GM18505 (cell line): Measurements from ENCODE around the gene OTOS.

ENCODE experiments used
- ATAC-seq: cut with Tn5 transposase; IDR thresholded peaks from one replicate; pipeline ENCODE4 v1.9.1; 2021; ENCODE audit not compliant: unreplicated experiment
- POLR2A ChIP-seq: IDR thresholded peaks from 4 replicates; pipeline ENCODE4 v1.6.1; 2011; ENCODE audit warnings: borderline replicate concordance; ENCODE audit not compliant: insufficient read depth, insufficient read length; ENCODE audit errors: extremely low read depth

Gene OTOS

DNA sequence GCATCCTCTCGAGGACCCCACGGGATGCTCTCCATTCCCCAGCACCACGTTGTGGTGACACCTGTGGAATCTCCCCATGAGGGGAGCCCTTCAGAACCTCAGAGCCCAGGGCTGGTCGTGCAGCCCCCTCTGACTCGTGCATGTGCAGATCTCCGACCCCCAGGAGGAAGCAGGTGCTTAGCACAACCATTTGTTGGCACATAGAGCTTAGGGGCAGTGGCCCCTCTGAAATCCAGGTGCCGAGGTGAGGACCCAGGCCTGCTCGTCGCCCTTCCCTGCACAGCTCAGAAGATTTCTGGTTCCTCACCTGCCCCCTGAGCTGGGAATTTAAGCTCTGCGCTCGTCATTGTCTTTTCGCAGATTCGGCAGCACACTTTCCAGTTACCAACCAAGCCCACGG lies 1.3 kb upstream of the OTOS start:
- ATAC-seq: no peak
- TF ChIP-seq POLR2A: no peak

GRCh38 chr2:240140920-240141319 lies 462 bp upstream of the OTOS start:
- no peak for ATAC-seq
- no peak for TF ChIP-seq POLR2A

- ATAC-seq: no peak
- TF ChIP-seq POLR2A: no peak
These were observed 628 bp downstream of the OTOS start for GRCh38 chr2:240139666-240140393.

- ATAC-seq: no peak
- TF ChIP-seq POLR2A: no peak
These were observed 1.4 kb downstream of the OTOS start for GRCh38 chr2:240139011-240139441.

GRCh38 chr2:240138254-240138984 lies 2.0 kb downstream of the OTOS start:
- no peak for TF ChIP-seq POLR2A
- ATAC-seq: no peak

GRCh38 chr2:240137596-240138253 lies 2.7 kb downstream of the OTOS start:
- no peak for ATAC-seq
- TF ChIP-seq POLR2A: no peak

DNA sequence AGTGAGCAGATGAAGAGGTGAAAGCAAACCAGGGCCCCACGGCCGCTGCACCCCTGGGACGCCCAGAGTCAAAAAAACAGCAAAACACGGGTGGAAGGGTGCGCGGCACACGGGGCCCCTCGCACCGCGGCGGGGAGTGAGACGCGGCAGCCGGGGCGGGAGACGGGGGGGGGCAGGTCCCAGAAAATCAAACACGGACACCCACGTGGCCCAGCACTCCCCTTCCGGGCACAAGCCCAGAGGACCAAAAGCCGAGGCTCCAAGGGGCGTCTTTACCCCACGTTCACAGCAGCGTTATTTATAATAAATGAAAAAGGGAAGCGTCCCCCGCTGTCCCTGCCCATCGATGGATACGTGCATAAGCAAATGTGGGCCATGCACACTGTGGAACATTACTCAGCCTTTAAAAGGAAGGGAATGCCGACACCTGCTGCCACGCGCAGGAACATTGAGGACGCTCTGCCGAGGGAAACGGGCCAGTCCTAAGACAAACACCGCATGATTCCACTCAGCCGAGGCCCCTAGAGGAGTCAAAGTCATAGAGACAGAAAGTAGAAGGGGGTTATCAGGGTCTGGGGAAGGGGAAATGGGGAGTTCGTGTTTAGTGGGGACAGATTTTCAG lies 3.7 kb downstream of the OTOS start:
- TF ChIP-seq POLR2A: no peak
- ATAC-seq: peak; percentile 5

DNA sequence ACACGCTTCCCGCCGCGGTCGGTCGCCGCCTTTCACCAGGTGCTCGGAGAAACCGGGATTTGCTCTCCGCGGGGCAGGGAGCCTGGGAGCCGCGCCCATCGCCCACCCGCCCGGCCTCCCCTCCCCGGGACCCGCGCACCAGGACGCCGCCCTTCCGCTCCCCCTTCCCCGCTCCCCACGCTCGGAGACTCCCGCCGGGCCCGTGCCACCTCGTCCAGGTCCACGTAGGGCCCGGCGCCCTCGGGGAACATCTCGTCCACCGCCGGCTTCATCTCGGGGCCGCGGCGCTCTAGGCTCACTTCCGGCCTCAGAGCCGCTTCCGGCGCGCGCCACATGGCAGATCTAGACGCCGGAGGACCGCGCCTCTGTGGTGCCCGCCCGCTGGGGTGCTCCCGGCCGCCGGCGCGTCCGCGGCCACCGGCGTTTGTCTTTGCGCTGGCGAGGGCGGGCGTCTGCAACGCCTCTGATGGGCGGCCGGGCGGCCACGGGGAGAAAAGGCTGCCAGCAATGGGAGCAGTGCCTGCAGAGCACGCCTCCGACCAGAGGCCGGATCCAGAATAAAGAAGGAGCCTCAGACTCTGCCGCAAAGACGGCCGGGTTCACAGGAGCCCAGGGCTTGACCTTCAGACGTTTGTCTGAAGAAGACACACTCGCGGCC lies 4.3 kb downstream of the OTOS start, which contains the start of gene COPS9:
Gene COPS9, minus strand, starts transcription at position 293 of the 658 bp plus-strand sequence. Its CDS starts 21 bp downstream, at position 272.
- peak; percentile 88 for ATAC-seq
- peak; percentile 85 for TF ChIP-seq POLR2A

DNA sequence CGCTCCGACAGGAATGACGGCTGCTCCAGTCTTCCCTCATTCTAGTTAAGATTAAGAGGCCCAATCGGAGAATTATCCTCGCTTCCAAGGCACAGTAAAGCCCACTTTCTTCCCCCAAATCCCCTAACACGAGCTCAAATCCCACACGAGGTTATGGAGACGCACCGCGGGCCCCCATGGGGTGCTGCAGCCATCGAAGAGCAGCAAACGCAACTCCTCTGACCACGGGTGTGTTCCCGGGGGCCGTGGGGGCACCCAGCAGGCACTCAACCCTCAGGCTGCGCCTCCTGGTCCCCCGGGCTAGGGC lies 4.8 kb downstream of the OTOS start:
- TF ChIP-seq POLR2A: no peak
- no peak for ATAC-seq

DNA sequence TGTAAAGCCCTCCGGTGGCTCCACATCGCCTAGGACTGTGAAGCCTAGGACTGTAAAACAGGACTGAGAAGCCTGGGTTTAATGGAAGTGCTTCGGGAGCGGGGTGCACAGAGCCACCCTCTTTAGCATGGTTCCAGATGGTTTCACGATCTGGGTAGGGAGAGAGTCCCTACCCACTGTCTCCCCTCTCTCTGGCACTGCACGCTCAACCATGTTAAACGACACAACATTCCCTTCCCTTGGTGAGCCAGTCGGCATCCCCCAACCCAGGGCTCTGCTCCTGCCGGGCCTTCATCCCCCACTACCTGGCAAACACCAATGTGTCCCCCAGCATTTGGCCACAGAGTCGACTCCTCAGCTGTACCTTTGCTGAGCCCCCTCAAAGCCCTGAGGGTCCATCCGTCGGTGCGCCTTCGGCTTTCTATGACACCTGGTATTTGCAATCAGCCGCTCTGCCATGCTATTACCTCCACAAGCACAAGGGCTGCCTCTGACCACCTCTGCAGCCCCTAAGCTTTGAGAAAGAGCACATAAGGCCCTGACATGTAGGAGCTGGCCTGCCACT lies 5.4 kb downstream of the OTOS start:
- no peak for TF ChIP-seq POLR2A
- ATAC-seq: no peak

- TF ChIP-seq POLR2A: no peak
- no peak for ATAC-seq
These were observed 6.0 kb downstream of the OTOS start for GRCh38 chr2:240134466-240134865.

DNA sequence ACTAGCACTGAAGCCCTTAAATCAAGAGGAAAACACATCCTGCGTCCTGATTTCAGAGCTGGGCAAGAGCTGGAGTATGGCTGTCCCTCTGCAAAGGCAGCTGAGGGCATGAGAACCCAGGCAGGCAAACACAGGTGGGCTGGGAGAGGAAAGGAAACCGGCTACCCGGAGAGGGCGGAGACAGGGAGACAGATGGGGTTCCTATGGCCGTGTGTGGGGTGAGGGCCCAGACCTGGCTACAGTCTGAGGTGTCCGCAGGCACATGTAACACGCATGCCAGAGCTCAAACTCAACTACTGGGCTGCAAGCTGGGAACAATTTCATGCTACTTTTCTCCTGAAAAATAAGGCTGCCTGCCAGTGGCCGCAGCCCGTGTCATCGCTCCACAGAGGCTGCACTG lies 7.1 kb downstream of the OTOS start:
- TF ChIP-seq POLR2A: no peak
- ATAC-seq: no peak

GRCh38 chr2:240132651-240132980 lies 7.8 kb downstream of the OTOS start:
- no peak for TF ChIP-seq POLR2A
- no peak for ATAC-seq
